Motor neuron (in vitro differentiated cells): ENCODE results near the gene CAMKMT. TPM values are rescaled to one million over a fixed set of nuclear protein-coding genes. Genes with fewer than 3 reads are reported as not detected.
A peak's percentile ranks its signal among the peaks of the same experiment; 100 is the strongest.

Experiments
- ATAC-seq, 8 experiments: fragments of 200-7000 bp; cut with Tn5 transposase; replicated peaks in 6 of 8; 2 replicates each; pipeline ENCODE4 v1.8.0; 2021; ENCODE audit warnings: mild to moderate bottlenecking in 8 of 8, moderate library complexity in 8 of 8
- H3K27ac ChIP-seq, 2 donors: fragments of 250-450 bp; sonication (Bioruptor Pico); 2 replicates each; pipeline ENCODE4 v1.9.0; 2021; ENCODE audit warnings: antibody characterized with exemption in 2 of 2, mild to moderate bottlenecking in 2 of 2, moderate library complexity in 1 of 2
- H3K4me1 ChIP-seq, 2 donors: fragments of 250-450 bp; sonication (Bioruptor Pico); replicated peaks in 1 of 2; 2 replicates each; pipeline ENCODE4 v1.6.1; 2021; ENCODE audit warnings: antibody characterized with exemption in 2 of 2, mild to moderate bottlenecking in 2 of 2, moderate library complexity in 1 of 2
- H3K4me3 ChIP-seq, 5 donors: fragments of 250-450 bp; sonication (Bioruptor Pico); 2 replicates each; pipeline ENCODE4 v1.9.0; 2021; ENCODE audit warnings: antibody characterized with exemption in 5 of 5, mild to moderate bottlenecking in 5 of 5, moderate library complexity in 4 of 5
- WGBS, 10 experiments: fragments of 450-650 bp; shearing (Covaris generic); methylation state at CpG; one replicate each; pipeline ENCODE4 v1.0.0; 2022; 5-methylcytosine and 5-hydroxymethylcytosine counted together
- in situ Hi-C, 9 experiments: fragments of 400-800 bp; cut with MboI; loops; one replicate each; pipeline ENCODE4 v1.15.0; 2021; ENCODE audit warnings: low sequenced_read_pairs in 9 of 9, low pct_unique_long_range_greater_than_20kb in 2 of 9; ENCODE audit not compliant: unreplicated experiment in 9 of 9
- total RNA-seq, 8 experiments: library from RNA; unstranded; fragments of 300-600 nt; gene quantifications; 2 replicates each; pipeline versions ENCODE4 v1.2.3 to v1.2.4, GENCODE V29; 2022

CAMKMT gene
- total RNA-seq, 8 experiments from 2014 or later, result 3.6 to 15.7 (median 6.1) TPM

- in situ Hi-C loops, result no loop called here
Observed at GRCh38 chr2:44459739-44460138, 98.0 kb downstream of the CAMKMT start.

GRCh38 chr2:44462934-44463849, 101.4 kb downstream of the CAMKMT start:
- 43 to 94% (median 67%) methylated on average over 1 to 3 of the region's 3 CpGs; no CpG with 5 or more reads in 1 of the 10 experiments for WGBS, 10 experiments
- no peaks in the 10 kb centered on the region for H3K4me1 ChIP-seq
- in situ Hi-C loops, result no loop called here
- ATAC-seq, result peak in 1 of 8 experiments; percentile 15
- H3K27ac ChIP-seq, result no peak overlapping the region
- H3K4me3 ChIP-seq, result no peak overlapping the region

More at GRCh38 chr2:44459739-44460138, 98.0 kb downstream of the CAMKMT start:
- H3K4me1 ChIP-seq, result no peaks in the 10 kb centered on the region
- no peak overlapping the region for H3K27ac ChIP-seq
- no peak overlapping the region for H3K4me3 ChIP-seq
- ATAC-seq, result peak; percentile 59 to 95 (median 69)
- 67 to 100% (median 100%) methylated on average over 1 of the region's 1 CpG; no CpG with 5 or more reads in 5 of the 10 experiments for WGBS, 10 experiments

GRCh38 chr2:44464437-44464836, 102.7 kb downstream of the CAMKMT start:
- ATAC-seq, result no peak
- in situ Hi-C loops, result no loop called here

GRCh38 chr2:44470151-44470550, 108.4 kb downstream of the CAMKMT start:
- ATAC-seq, result no peak
- no peaks in the 10 kb centered on the region for H3K4me1 ChIP-seq
- no peak overlapping the region for H3K4me3 ChIP-seq
- in situ Hi-C loops, result no loop called here
- no peak overlapping the region for H3K27ac ChIP-seq

More at GRCh38 chr2:44464437-44464836, 102.7 kb downstream of the CAMKMT start:
- Histone ChIP-seq H3K4me1 (no peaks in the 10 kb centered on the region), H3K4me3 (no peak overlapping the region), H3K27ac (no peak overlapping the region)
- 17 to 100% (median 100%) methylated on average over 1 of the region's 1 CpG for WGBS, 10 experiments

- H3K4me3 ChIP-seq, result no peak overlapping the region
- in situ Hi-C loops, result loop anchor here in 5 of 9 experiments (5.0 to 25.0 kb wide), 3 partner anchors 234 to 484 kb away; partner anchors contain the start of gene SIX3 (in 1 of the 5)
- no peak for ATAC-seq
- 83 to 100% (median 94%) methylated on average over 1 to 3 of the region's 3 CpGs; no CpG with 5 or more reads in 1 of the 10 experiments for WGBS, 10 experiments
- H3K27ac ChIP-seq, result no peak overlapping the region
- H3K4me1 ChIP-seq, result no peaks in the 10 kb centered on the region
Observed at GRCh38 chr2:44477657-44478414, 116.1 kb downstream of the CAMKMT start.

GRCh38 chr2:44479127-44479887, 117.6 kb downstream of the CAMKMT start:
- no peaks in the 10 kb centered on the region for H3K4me1 ChIP-seq
- WGBS, 10 experiments, result 17 to 100% (median 34%) methylated on average over 1 to 5 of the region's 5 CpGs; no CpG with 5 or more reads in 1 of the 10 experiments
- H3K27ac ChIP-seq, result no peak overlapping the region
- in situ Hi-C loops, result loop anchor here in 5 of 9 experiments (5.0 to 25.0 kb wide), 3 partner anchors 233 to 483 kb away; partner anchors contain the start of gene SIX3 (in 1 of the 5)
- ATAC-seq, result peak; percentile 90 to 98 (median 96)
- H3K4me3 ChIP-seq, result no peak overlapping the region

- ATAC-seq, result no peak
- 67 to 100% (median 94%) methylated on average over 1 to 2 of the region's 2 CpGs; no CpG with 5 or more reads in 2 of the 10 experiments for WGBS, 10 experiments
- Histone ChIP-seq H3K4me1 (no peaks in the 10 kb centered on the region), H3K27ac (no peak overlapping the region), H3K4me3 (no peak overlapping the region)
- in situ Hi-C loops, result loop anchor here in 4 of 9 experiments (25.0 kb wide), 2 partner anchors 457 to 482 kb away; partner anchors contain the start of gene SIX3 (in 1 of the 4)
Observed at GRCh38 chr2:44480068-44480467, 118.3 kb downstream of the CAMKMT start.

- in situ Hi-C loops, result loop anchor here in 4 of 9 experiments (25.0 kb wide), 2 partner anchors 450 to 475 kb away; partner anchors contain the start of gene SIX3 (in 1 of the 4)
- Histone ChIP-seq H3K4me3 (no peak overlapping the region), H3K27ac (no peak overlapping the region), H3K4me1 (no peaks in the 10 kb centered on the region)
- ATAC-seq, result no peak
- 89 to 100% (median 100%) methylated on average over 1 of the region's 1 CpG; no CpG with 5 or more reads in 3 of the 10 experiments for WGBS, 10 experiments
Observed at GRCh38 chr2:44487052-44487451, 125.3 kb downstream of the CAMKMT start.

GRCh38 chr2:44490726-44491125, 129.0 kb downstream of the CAMKMT start:
- 76 to 100% (median 100%) methylated on average over 1 to 3 of the region's 3 CpGs; no CpG with 5 or more reads in 1 of the 10 experiments for WGBS, 10 experiments
- Histone ChIP-seq H3K27ac (no peak overlapping the region), H3K4me1 (no peaks in the 10 kb centered on the region), H3K4me3 (no peak overlapping the region)
- in situ Hi-C loops, result loop anchor here in 5 of 9 experiments (10.0 to 25.0 kb wide), 3 partner anchors 447 to 472 kb away; partner anchors contain the start of gene SIX3 (in 1 of the 5)
- ATAC-seq, result no peak

GRCh38 chr2:44494006-44494405, 132.3 kb downstream of the CAMKMT start:
- no peak for ATAC-seq
- in situ Hi-C loops, result loop anchor here in 5 of 9 experiments (10.0 to 25.0 kb wide), 3 partner anchors 443 to 468 kb away; partner anchors contain the start of gene SIX3 (in 1 of the 5)
- no peaks in the 10 kb centered on the region for H3K4me1 ChIP-seq
- 60 to 100% (median 94%) methylated on average over 1 to 2 of the region's 2 CpGs; no CpG with 5 or more reads in 1 of the 10 experiments for WGBS, 10 experiments
- no peak overlapping the region for H3K27ac ChIP-seq
- no peak overlapping the region for H3K4me3 ChIP-seq

- ATAC-seq, result no peak
- in situ Hi-C loops, result loop anchor here in 5 of 9 experiments (10.0 to 25.0 kb wide), 3 partner anchors 442 to 467 kb away; partner anchors contain the start of gene SIX3 (in 1 of the 5)
- Histone ChIP-seq H3K4me3 (no peak overlapping the region), H3K4me1 (no peaks in the 10 kb centered on the region), H3K27ac (no peak overlapping the region)
- WGBS, 10 experiments, result 92 to 100% (median 100%) methylated on average over 1 to 3 of the region's 3 CpGs; no CpG with 5 or more reads in 3 of the 10 experiments
Observed at GRCh38 chr2:44495035-44495434, 133.3 kb downstream of the CAMKMT start.

GRCh38 chr2:44495544-44495943, 133.8 kb downstream of the CAMKMT start:
- in situ Hi-C loops, result loop anchor here in 5 of 9 experiments (10.0 to 25.0 kb wide), 3 partner anchors 442 to 467 kb away; partner anchors contain the start of gene SIX3 (in 1 of the 5)
- Histone ChIP-seq H3K4me3 (no peak overlapping the region), H3K4me1 (no peaks in the 10 kb centered on the region), H3K27ac (no peak overlapping the region)
- WGBS, 10 experiments, result 44 to 100% (median 82%) methylated on average over 1 of the region's 1 CpG; no CpG with 5 or more reads in 2 of the 10 experiments
- ATAC-seq, result no peak
